A549 (cell line): ENCODE results near the gene OSGIN1. TPM values are rescaled to one million over a fixed set of nuclear protein-coding genes. Genes with fewer than 3 reads are reported as not detected.

Experiments used
- ATAC-seq, 2 experiments: fragments of 200-7000 bp in 1 of 2; fragments of >200 bp in 1 of 2; cut with Nextera tagmentation in 1 of 2; cut with Tn5 transposase in 1 of 2; 3 replicates each; pipeline versions ENCODE4 v1.8.0 to v1.9.1; 2018 to 2020; ENCODE audit warnings: mild to moderate bottlenecking in 1 of 2, moderate library complexity in 1 of 2
- CTCF ChIA-PET: fragments of 300-600 bp; sonication (Branson Sonifier 250); formaldehyde crosslinking; extraction: SDS; loops from one replicate; lab custom pipeline; 2021; ENCODE audit warnings: antibody characterized with exemption, inconsistent platforms; lab: Yijun Ruan, JAX
- POLR2A ChIA-PET: fragments of 350-600 bp; formaldehyde crosslinking; extraction: SDS; loops from one replicate; lab custom pipeline; 2021; ENCODE audit warnings: antibody characterized with exemption, inconsistent platforms; lab: Yijun Ruan, JAX
- DNase-seq, 2 experiments: peaks; one replicate each; pipeline versions ENCODE4 v3.0.0 to v3.0.0-alpha.2; 2011 to 2016; ENCODE audit warnings: low read depth in 1 of 2, low spot score in 1 of 2
- FAIRE-seq: peaks from 2 replicates; lab custom pipeline; 2011; peaks lifted over from hg19 to GRCh38; lab: Jason Lieb, UNC
- H3K27ac ChIP-seq, 2 experiments: fragments of >200 bp; sonication (Bioruptor Twin); formaldehyde crosslinking; 3 replicates each; pipeline ENCODE4 v1.5.1; 2016 to 2017
- H3K4me1 ChIP-seq: fragments of >200 bp; sonication (Bioruptor Twin); formaldehyde crosslinking; 3 replicates; pipeline ENCODE4 v1.6.1; 2016
- H3K4me2 ChIP-seq: fragments of >200 bp; sonication (Bioruptor Twin); formaldehyde crosslinking; 3 replicates; pipeline ENCODE4 v1.6.1; 2016
- H3K4me3 ChIP-seq: fragments of >200 bp; sonication (Bioruptor Twin); formaldehyde crosslinking; 3 replicates; pipeline ENCODE4 v1.5.1; 2016
- H3K9me3 ChIP-seq: fragments of >200 bp; sonication (Bioruptor Twin); formaldehyde crosslinking; 3 replicates; pipeline ENCODE4 v1.6.1; 2016
- BCL3 ChIP-seq: fragments of >200 bp; sonication (Bioruptor Twin); formaldehyde crosslinking; IDR thresholded peaks from 3 replicates; pipeline ENCODE4 v1.6.1; 2016
- BHLHE40 ChIP-seq: IDR thresholded peaks from 2 replicates; pipeline ENCODE4 v1.6.1; 2012; ENCODE audit warnings: low read depth, low read length, inconsistent platforms
- CBX2 ChIP-seq: fragments of 200-600 bp; sonication (generic); IDR thresholded peaks from 2 replicates; pipeline ENCODE4 v1.6.1; 2016; ENCODE audit warnings: low read depth, mild to moderate bottlenecking, borderline replicate concordance
- CHD2 ChIP-seq: fragments of 150-350 bp; IDR thresholded peaks from 2 replicates; pipeline ENCODE4 v1.6.1; 2014; ENCODE audit warnings: low read length; ENCODE audit not compliant: partially characterized antibody
- E2F6 ChIP-seq: IDR thresholded peaks from 2 replicates; pipeline ENCODE4 v1.6.1; 2012; ENCODE audit warnings: low read depth, borderline replicate concordance
- EP300 ChIP-seq, 2 experiments: fragments of >200 bp; sonication (Bioruptor Twin); formaldehyde crosslinking; IDR thresholded peaks; 2 replicates in 1 of 2; 3 replicates in 1 of 2; pipeline ENCODE4 v1.6.1; 2016 to 2017
- FOSB ChIP-seq: fragments of 250-450 bp; sonication (Bioruptor Pico); IDR thresholded peaks from 2 replicates; pipeline ENCODE4 v1.5.0; 2020; ENCODE audit warnings: mild to moderate bottlenecking, moderate library complexity
- FOXS1 ChIP-seq: fragments of 250-450 bp; sonication (Bioruptor Pico); IDR thresholded peaks from 2 replicates; pipeline ENCODE4 v1.5.0; 2020; ENCODE audit warnings: mild to moderate bottlenecking, moderate library complexity
- HDAC2 ChIP-seq: fragments of 200-600 bp; sonication (generic); IDR thresholded peaks from 2 replicates; pipeline ENCODE4 v1.6.1; 2016
- HOXB13 ChIP-seq: fragments of 250-450 bp; sonication (Bioruptor Pico); IDR thresholded peaks from 2 replicates; pipeline ENCODE4 v1.5.0; 2020; ENCODE audit warnings: low read depth, mild to moderate bottlenecking, moderate library complexity
- MAX ChIP-seq: IDR thresholded peaks from 2 replicates; pipeline ENCODE4 v1.6.1; 2012
- NPAS2 ChIP-seq: fragments of 250-450 bp; sonication (Bioruptor Pico); IDR thresholded peaks from 2 replicates; pipeline ENCODE4 v1.8.0; 2022; ENCODE audit warnings: mild to moderate bottlenecking, moderate library complexity, borderline replicate concordance
- NR3C1 ChIP-seq: fragments of >200 bp; sonication (Bioruptor Twin); formaldehyde crosslinking; IDR thresholded peaks from 3 replicates; pipeline ENCODE4 v1.6.1; 2017
- POLR2A ChIP-seq: IDR thresholded peaks from 2 replicates; pipeline ENCODE4 v1.6.1; 2012; ENCODE audit warnings: mild to moderate bottlenecking, low read length
- POLR2AphosphoS2 ChIP-seq: conservative IDR thresholded peaks from 2 replicates; pipeline ENCODE4 v1.6.1; 2012; ENCODE audit warnings: low read length, improper control_type of control experiment, inconsistent platforms
- RARB ChIP-seq: fragments of 250-450 bp; sonication (Bioruptor Pico); IDR thresholded peaks from 2 replicates; pipeline ENCODE4 v1.8.0; 2021; ENCODE audit warnings: mild to moderate bottlenecking, moderate library complexity
- RCOR1 ChIP-seq: fragments of 150-350 bp; IDR thresholded peaks from 2 replicates; pipeline ENCODE4 v1.6.1; 2014; ENCODE audit warnings: antibody characterized with exemption, low read length, low read depth
- RFX5 ChIP-seq: fragments of 450-650 bp; IDR thresholded peaks from 2 replicates; pipeline ENCODE4 v1.7.1; 2014; ENCODE audit warnings: antibody characterized with exemption, mild to moderate bottlenecking, moderate library complexity
- RNF2 ChIP-seq: fragments of 200-600 bp; sonication (generic); IDR thresholded peaks from 2 replicates; pipeline ENCODE4 v1.6.1; 2016; ENCODE audit warnings: low read depth, mild to moderate bottlenecking, antibody characterized with exemption, moderate library complexity, borderline replicate concordance
- SMC3 ChIP-seq: fragments of >200 bp; sonication (Bioruptor Twin); formaldehyde crosslinking; IDR thresholded peaks from 3 replicates; pipeline ENCODE4 v1.6.1; 2018; ENCODE audit warnings: inconsistent platforms
- SREBF2 ChIP-seq: fragments of 450-650 bp; IDR thresholded peaks from 2 replicates; pipeline ENCODE4 v1.6.1; 2014; ENCODE audit warnings: mild to moderate bottlenecking, moderate library complexity
- TP53 ChIP-seq: fragments of 250-450 bp; sonication (Bioruptor Pico); IDR thresholded peaks from 2 replicates; pipeline ENCODE4 v1.5.0; 2021; ENCODE audit warnings: mild to moderate bottlenecking, moderate library complexity
- USF2 ChIP-seq: fragments of 450-650 bp; IDR thresholded peaks from 2 replicates; pipeline ENCODE4 v1.6.1; 2014; ENCODE audit warnings: antibody characterized with exemption
- ZFP36 ChIP-seq: fragments of 450-650 bp; IDR thresholded peaks from 2 replicates; pipeline ENCODE4 v1.6.1; 2014; ENCODE audit warnings: borderline replicate concordance; ENCODE audit not compliant: partially characterized antibody
- ZNF302 ChIP-seq: fragments of 250-450 bp; sonication (Bioruptor Pico); IDR thresholded peaks from 2 replicates; pipeline ENCODE4 v1.9.0; 2021; ENCODE audit warnings: inconsistent platforms, mild to moderate bottlenecking, moderate library complexity
- ZSCAN20 ChIP-seq: fragments of 250-450 bp; sonication (Bioruptor Pico); IDR thresholded peaks from 2 replicates; pipeline ENCODE4 v1.8.0; 2022; ENCODE audit warnings: mild to moderate bottlenecking, moderate library complexity
- WGBS: methylation state at CpG from one replicate; pipeline ENCODE4 v1.1.6; 2017; ENCODE audit errors: missing lambda C conversion rate; 5-methylcytosine and 5-hydroxymethylcytosine counted together
- polyA plus RNA-seq, 4 experiments: library from polyadenylated mRNA; depleted of rRNA in 3 of 4; stranded (reverse); fragments of >200 nt; fragmentation: RNase III in 1 of 4; extraction: RNeasy Plus Mini Kit Qiagen cat#74134 plus additional on column Dnase treatment in 1 of 4; gene quantifications; 2 replicates in 3 of 4; 3 replicates in 1 of 4; pipeline ENCODE4 v1.2.3, GENCODE V29; 2011 to 2017

OSGIN1 gene
- polyA plus RNA-seq, 2 of the 4 experiments (the other 2 are of a cell fraction), result 25.9 to 37.6 TPM

GRCh38 chr16:83934684-83934977 is 18.4 kb upstream of the OSGIN1 start:
- CTCF ChIA-PET, result interaction anchor here (1.2 to 17.0 kb wide), 3 partner anchors 7 to 129 kb away, joined by 3 to 175 read pairs (median 54); no protein-coding TSS in a partner anchor
- 80% methylated on average over 6 of the region's 12 CpGs for WGBS

GRCh38 chr16:83935005-83935857 is 17.8 kb upstream of the OSGIN1 start:
- CTCF ChIA-PET, result interaction anchor here (1.2 to 17.0 kb wide), 6 partner anchors 8 to 252 kb away, joined by 3 to 175 read pairs (median 10); partner anchors contain the start of genes OSGIN1 and TAF1C
- WGBS, result 89% methylated on average over 30 of the region's 30 CpGs
- ATAC-seq, result no peak
- no peak overlapping the region for H3K4me3 ChIP-seq
- no peak for DNase-seq
- no peaks in the 10 kb centered on the region for H3K4me1 ChIP-seq
- TF ChIP-seq MAX (no peak), HOXB13 (no peak), POLR2AphosphoS2 (no peak), ZFP36 (no peak), HDAC2 (no peak), CHD2 (no peak), POLR2A (no peak), RNF2 (no peak), NR3C1 (no peak), FOSB (no peak), EP300 (IDR thresholded peaks at IDR 0.05) (no peak), ZNF302 (CRISPR knock-in tag) (no peak), RFX5 (no peak), SMC3 (no peak), RARB (CRISPR knock-in tag) (no peak)
- TF ChIP-seq, all 56 proteins: peak for 0
- FAIRE-seq, result no peak
- POLR2A ChIA-PET, result no interaction called here
- Histone ChIP-seq H3K4me2 (no peak overlapping the region), H3K9me3 (no peaks in the 10 kb centered on the region), H3K27ac (no peak overlapping the region)

More at GRCh38 chr16:83934684-83934977, 18.4 kb upstream of the OSGIN1 start:
- ATAC-seq, result no peak
- H3K4me3 ChIP-seq, result no peak overlapping the region
- no peak for DNase-seq
- POLR2A ChIA-PET, result no interaction called here
- H3K9me3 ChIP-seq, result no peaks in the 10 kb centered on the region
- no peak overlapping the region for H3K27ac ChIP-seq
- no peak for FAIRE-seq
- H3K4me1 ChIP-seq, result no peaks in the 10 kb centered on the region
- H3K4me2 ChIP-seq, result no peak overlapping the region
- TF ChIP-seq BHLHE40 (no peak), SREBF2 (no peak), NPAS2 (CRISPR knock-in tag) (no peak), TP53 (CRISPR knock-in tag) (no peak), ZSCAN20 (CRISPR knock-in tag) (no peak), FOXS1 (CRISPR knock-in tag) (no peak), E2F6 (no peak), RNF2 (no peak), BCL3 (no peak), CBX2 (no peak), RCOR1 (no peak), USF2 (no peak)
